ENCODE measurements around the gene ADARB2.
A peak's percentile ranks its signal among the peaks of the same experiment; 100 is the strongest.

The ADARB2 gene

DNA sequence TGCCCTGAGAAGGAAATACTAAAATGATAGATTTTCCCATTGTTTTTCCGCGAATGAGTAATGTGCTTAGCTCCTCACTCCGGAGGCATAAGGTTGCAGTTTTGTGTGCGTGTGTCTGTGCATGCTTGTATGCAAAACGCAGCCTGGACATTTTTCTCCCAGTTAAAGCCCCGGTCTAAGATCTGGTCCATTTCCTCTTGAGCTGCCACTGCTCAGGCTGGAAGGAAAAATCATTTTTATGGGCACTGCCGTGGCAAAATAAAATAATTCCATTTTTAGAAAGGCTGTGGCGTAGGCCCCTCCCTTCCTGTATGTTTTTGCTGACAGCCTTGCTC is 420.5 kb downstream of the ADARB2 start:
- peak overlapping the region; percentile 38 for H3K4me2 ChIP-seq

DNA sequence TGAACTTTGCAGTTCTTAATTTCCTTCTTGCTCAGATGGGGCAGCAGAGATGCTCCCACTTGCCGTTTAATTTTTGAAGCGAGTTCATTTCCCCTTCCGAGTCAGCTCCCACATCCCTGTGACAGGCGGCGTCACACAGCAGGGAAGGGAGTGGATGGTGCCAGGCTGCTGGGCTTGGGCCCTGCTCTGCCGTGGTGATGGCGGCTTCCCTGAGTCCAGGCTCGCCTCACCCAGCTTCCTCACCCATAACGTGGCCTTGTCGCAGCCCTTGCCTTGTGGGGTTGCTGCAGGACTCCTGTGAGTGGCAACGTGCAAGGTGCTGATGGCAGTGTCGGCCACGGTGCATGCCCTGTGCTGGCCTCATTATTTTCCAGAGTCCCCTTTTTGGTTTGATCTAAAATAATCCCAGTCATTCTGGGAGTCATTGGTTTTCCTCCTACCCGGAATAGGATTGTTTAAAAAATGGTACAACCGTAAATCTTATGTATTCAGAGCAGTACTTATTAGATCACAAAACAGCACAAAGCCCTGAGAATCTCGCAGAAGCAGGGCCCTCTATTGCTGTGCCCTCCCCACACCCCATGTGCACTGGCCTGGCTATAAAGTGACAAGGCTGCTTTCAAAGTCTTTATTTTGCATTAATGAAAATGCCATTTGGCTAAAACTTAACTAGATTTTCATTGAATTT is 421.1 kb downstream of the ADARB2 start:
- peaks cover 20% of the 10 kb centered on the region for H3K4me1 ChIP-seq
- no peak for TF ChIP-seq Cebpa-rat (IDR thresholded peaks at IDR 0.05)
- H3K9me3 ChIP-seq, result no peaks in the 10 kb centered on the region
- no peaks in the 10 kb centered on the region for H3K36me3 ChIP-seq
- H3K4me3 ChIP-seq, result no peak overlapping the region
- H3K27me3 ChIP-seq, result no peaks in the 10 kb centered on the region
- H3K27ac ChIP-seq, result no peak overlapping the region
- H3K4me2 ChIP-seq, result no peak overlapping the region
- no peak overlapping the region for H3K9ac ChIP-seq
- H4K20me1 ChIP-seq, result no peaks in the 10 kb centered on the region

More for the DNA sequence above, 420.5 kb downstream of the ADARB2 start:
- Histone ChIP-seq H3K36me3 (no peaks in the 10 kb centered on the region), H3K9me3 (no peaks in the 10 kb centered on the region), H3K4me3 (no peak overlapping the region), H4K20me1 (no peaks in the 10 kb centered on the region), H3K27me3 (no peaks in the 10 kb centered on the region), H3K27ac (no peak overlapping the region), H3K9ac (no peak overlapping the region), H3K4me1 (peaks cover 20% of the 10 kb centered on the region)
- no peak for TF ChIP-seq Cebpa-rat (IDR thresholded peaks at IDR 0.05)

DNA sequence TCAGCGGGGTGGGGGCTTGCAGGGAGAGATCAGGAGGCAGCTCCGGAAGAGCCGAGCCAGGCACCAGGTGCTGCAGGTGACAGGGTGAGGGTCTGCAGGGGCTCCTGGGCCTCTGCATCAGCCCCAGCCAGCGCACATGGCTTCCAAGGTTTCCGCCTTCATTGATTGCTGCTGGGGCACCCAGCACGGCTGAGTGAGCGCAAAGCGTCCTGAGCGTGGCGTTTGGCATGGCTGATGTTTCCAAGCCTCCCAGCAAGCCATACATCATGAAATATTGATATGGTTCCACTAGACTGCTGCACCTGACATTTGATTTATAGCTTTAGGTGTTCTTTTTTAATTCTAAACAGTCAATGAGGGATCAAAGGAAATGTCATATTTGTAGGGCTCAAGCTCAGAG is 422.1 kb downstream of the ADARB2 start:
- TF ChIP-seq Cebpa-rat (IDR thresholded peaks at IDR 0.05), result no peak

DNA sequence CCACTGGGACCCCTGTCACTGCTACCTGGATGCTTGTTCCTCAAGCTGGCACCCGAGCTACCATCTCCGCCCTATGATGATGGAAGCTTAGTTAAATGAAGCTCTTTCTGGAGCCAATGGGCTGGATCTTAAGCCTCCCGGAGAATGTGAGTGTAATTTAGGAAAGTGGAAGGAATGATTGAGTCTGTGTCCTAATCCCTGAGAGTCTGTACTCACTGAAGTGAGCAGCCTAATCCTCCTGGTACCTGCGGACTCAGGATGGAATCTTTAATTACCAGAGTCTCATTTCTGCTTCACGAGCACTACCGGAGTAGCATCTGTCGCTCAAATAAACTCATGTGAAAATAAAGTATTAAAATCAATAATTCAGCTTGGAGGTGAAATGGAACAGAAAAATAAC is 425.6 kb downstream of the ADARB2 start:
- no peak for TF ChIP-seq Cebpa-rat (IDR thresholded peaks at IDR 0.05)
- Histone ChIP-seq H3K9ac (no peak overlapping the region), H3K4me3 (no peak overlapping the region)

More for the DNA sequence above, 422.1 kb downstream of the ADARB2 start:
- no peak overlapping the region for H3K4me2 ChIP-seq
- no peaks in the 10 kb centered on the region for H3K27me3 ChIP-seq
- H3K27ac ChIP-seq, result no peak overlapping the region
- H3K9me3 ChIP-seq, result no peaks in the 10 kb centered on the region
- peaks cover 20% of the 10 kb centered on the region for H3K4me1 ChIP-seq
- no peaks in the 10 kb centered on the region for H3K36me3 ChIP-seq
- no peaks in the 10 kb centered on the region for H4K20me1 ChIP-seq
- H3K4me3 ChIP-seq, result no peak overlapping the region
- H3K9ac ChIP-seq, result no peak overlapping the region

DNA sequence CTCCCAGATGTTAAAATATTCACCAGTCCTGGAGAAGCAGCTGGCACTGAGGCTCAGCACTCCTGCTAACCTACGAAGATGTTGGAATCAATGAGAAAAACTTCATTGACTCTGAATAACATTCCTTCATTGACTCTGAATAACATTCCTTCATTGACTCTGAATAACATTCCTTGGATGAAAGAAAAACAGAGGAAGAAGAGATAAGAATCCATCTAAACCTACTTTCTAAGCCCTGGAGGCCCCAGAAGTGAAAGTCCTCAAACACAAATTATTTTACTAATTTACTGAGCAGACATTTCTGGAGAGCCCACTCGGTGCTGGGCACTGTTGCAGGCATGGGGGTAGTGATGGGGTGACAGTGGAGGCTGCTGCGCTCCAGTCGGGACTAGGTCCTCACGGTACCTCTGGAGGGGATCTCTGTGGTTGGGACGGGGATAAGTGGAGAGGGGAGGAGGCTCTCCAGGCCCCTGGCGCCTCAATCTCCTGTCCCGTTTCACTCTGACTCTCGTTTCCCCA is 427.0 kb downstream of the ADARB2 start:
- Histone ChIP-seq H3K9ac (no peak overlapping the region), H3K27me3 (no peaks in the 10 kb centered on the region), H3K9me3 (no peaks in the 10 kb centered on the region), H3K4me2 (no peak overlapping the region), H4K20me1 (no peaks in the 10 kb centered on the region), H3K4me1 (peaks cover 11% of the 10 kb centered on the region), H3K4me3 (no peak overlapping the region), H3K27ac (no peak overlapping the region), H3K36me3 (no peaks in the 10 kb centered on the region)
- TF ChIP-seq Cebpa-rat (IDR thresholded peaks at IDR 0.05), result no peak

More for the DNA sequence above, 425.6 kb downstream of the ADARB2 start:
- H3K4me2 ChIP-seq, result no peak overlapping the region
- no peaks in the 10 kb centered on the region for H3K9me3 ChIP-seq
- H3K4me1 ChIP-seq, result peaks cover 15% of the 10 kb centered on the region
- no peaks in the 10 kb centered on the region for H3K36me3 ChIP-seq
- no peaks in the 10 kb centered on the region for H3K27me3 ChIP-seq
- no peaks in the 10 kb centered on the region for H4K20me1 ChIP-seq
- no peak overlapping the region for H3K27ac ChIP-seq

DNA sequence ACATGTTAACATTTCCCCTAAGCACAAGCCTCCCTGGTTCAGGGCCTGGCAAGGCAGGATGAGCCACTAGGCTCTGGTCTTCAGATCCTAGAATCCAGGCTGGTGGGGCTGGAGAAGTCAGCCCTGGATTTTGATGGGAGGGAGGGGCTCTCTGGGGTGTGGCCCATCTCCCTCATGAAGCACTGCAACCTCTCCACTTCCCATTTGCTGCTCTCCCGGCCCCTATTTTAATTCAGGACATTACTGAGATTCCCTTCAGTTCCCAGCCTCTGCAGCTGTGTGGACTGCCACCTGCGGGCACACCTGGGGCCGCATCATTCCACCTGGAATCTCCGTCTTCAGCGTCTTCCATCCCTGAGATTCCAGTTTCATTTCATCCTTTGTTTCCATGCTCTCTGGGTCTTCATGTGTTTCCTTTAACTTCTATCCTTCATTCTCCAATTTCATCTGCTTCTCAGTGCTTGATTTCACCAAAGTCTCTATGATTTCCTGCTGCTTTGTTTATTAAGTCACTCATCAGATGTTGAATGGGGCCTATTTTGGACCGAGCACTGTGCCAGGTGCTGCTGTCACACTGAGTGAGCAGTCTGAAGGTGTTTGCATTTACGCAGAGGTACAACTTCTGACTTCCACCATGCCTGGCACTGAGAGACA is 427.6 kb downstream of the ADARB2 start:
- Histone ChIP-seq H3K4me2 (no peak overlapping the region), H3K36me3 (no peaks in the 10 kb centered on the region), H3K27me3 (no peaks in the 10 kb centered on the region), H3K9ac (no peak overlapping the region), H4K20me1 (no peaks in the 10 kb centered on the region), H3K4me1 (peaks cover 11% of the 10 kb centered on the region), H3K27ac (no peak overlapping the region), H3K9me3 (no peaks in the 10 kb centered on the region), H3K4me3 (no peak overlapping the region)
- TF ChIP-seq Cebpa-rat (IDR thresholded peaks at IDR 0.05), result no peak

DNA sequence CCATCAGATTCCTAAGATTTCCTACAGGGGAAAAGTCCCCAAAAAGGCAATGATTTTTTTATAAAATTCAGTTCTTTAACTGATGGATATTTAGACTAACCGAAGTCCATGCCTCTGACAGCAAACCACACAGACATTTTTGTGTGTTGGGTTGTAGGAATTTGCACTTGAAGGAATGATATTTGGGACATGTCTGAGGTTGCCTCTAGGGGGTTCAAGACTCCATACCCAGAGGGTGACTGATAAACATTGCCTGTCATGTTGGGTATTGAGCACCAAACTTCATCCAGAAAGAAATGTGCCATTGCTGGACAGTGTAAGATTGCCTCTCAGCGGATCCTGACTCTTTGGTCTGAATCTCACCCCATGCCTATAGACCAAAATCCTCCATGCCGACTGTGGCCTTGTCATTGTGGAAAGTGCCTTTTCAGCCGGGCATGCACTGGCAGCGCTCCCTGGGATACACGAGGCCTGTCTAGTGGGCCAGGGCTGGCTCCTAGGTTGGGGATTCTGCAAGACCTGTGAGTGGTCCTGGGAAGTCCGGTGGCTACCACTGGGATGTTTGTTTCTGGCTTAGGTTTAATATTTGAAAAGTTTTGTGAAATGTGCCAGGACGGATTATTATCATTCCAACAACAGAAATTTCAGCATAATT is 428.2 kb downstream of the ADARB2 start:
- no peak for TF ChIP-seq Cebpa-rat (IDR thresholded peaks at IDR 0.05)
- Histone ChIP-seq H3K9ac (no peak overlapping the region), H4K20me1 (no peaks in the 10 kb centered on the region), H3K4me1 (peaks cover 10% of the 10 kb centered on the region), H3K4me3 (no peak overlapping the region), H3K27ac (no peak overlapping the region), H3K9me3 (no peaks in the 10 kb centered on the region), H3K4me2 (no peak overlapping the region), H3K27me3 (no peaks in the 10 kb centered on the region), H3K36me3 (no peaks in the 10 kb centered on the region)

DNA sequence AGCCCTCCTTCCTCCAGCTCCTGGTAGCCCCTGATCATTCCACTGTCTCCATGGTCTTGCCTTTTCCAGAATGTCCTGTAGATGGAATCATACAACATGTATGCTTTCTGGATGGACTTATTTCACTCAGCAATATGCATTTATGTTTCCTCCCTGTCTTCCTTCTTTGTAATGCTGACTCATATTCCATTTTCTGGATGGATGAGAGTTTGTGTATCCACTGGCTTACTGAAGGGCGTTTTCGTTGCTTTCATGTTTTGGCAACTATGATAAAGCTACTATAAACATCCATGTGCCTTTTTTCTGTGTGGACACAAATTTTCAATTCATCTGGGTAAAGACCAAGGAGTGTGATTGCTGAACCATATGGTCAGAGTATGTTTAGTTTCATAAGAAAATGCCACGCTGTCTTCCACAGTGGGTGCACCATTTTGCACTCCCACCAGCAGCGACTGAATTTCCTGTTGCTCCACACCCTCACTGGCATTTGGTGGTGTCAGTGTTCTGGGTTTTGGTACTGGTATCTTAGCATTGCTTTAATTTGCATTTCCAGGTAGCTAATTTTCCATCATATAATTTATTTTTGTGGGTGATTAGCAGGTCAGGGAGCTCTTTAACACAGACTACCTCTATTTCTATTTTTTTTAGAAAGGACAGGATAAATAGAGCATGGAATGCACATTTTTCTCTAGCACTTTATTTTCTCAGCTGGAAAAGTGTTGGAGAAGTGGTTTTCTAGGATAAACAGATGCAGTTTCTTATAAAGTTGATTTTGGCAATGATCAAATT is 429.0 kb downstream of the ADARB2 start:
- Histone ChIP-seq H3K36me3 (no peaks in the 10 kb centered on the region), H3K4me1 (peaks cover 3% of the 10 kb centered on the region), H3K9ac (no peak overlapping the region), H3K27ac (no peak overlapping the region), H3K9me3 (no peaks in the 10 kb centered on the region), H4K20me1 (no peaks in the 10 kb centered on the region), H3K4me2 (no peak overlapping the region), H3K4me3 (no peak overlapping the region), H3K27me3 (no peaks in the 10 kb centered on the region)
- no peak for TF ChIP-seq Cebpa-rat (IDR thresholded peaks at IDR 0.05)

DNA sequence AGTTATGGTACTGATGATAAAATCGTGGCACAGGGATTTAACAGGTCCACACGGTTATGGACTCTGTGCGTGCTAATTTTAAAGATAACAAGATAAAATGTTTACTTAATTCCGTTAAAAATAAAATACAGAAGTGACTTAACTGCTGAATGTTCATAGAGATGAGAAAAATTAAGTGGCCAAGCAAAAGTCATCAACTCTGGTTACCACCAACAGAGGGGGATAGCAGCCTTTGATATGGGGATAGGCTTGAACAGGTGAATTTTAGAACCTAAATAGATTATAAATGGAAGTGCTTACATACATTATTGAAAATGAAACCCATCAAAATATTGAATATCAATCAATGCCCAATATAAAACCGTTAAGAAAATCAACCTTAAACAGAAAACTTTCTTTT is 436.2 kb downstream of the ADARB2 start:
- H3K4me3 ChIP-seq, result no peak overlapping the region

More for the DNA sequence above, 436.2 kb downstream of the ADARB2 start:
- Histone ChIP-seq H3K36me3 (no peaks in the 10 kb centered on the region), H4K20me1 (no peaks in the 10 kb centered on the region), H3K4me2 (no peak overlapping the region), H3K27me3 (no peaks in the 10 kb centered on the region), H3K9ac (no peak overlapping the region), H3K4me1 (peaks cover 11% of the 10 kb centered on the region), H3K9me3 (no peaks in the 10 kb centered on the region), H3K27ac (no peak overlapping the region)
- TF ChIP-seq Cebpa-rat (IDR thresholded peaks at IDR 0.05), result no peak

Measured in BLaER1 (cell line).